ENCODE measurements around the gene ASCC2.
"Not testable (repeated sequence)": the region's sequence is repeated elsewhere in the genome, so short reads cannot be mapped to it uniquely, and the experiment has no call there.

ASCC2 gene, protein sequence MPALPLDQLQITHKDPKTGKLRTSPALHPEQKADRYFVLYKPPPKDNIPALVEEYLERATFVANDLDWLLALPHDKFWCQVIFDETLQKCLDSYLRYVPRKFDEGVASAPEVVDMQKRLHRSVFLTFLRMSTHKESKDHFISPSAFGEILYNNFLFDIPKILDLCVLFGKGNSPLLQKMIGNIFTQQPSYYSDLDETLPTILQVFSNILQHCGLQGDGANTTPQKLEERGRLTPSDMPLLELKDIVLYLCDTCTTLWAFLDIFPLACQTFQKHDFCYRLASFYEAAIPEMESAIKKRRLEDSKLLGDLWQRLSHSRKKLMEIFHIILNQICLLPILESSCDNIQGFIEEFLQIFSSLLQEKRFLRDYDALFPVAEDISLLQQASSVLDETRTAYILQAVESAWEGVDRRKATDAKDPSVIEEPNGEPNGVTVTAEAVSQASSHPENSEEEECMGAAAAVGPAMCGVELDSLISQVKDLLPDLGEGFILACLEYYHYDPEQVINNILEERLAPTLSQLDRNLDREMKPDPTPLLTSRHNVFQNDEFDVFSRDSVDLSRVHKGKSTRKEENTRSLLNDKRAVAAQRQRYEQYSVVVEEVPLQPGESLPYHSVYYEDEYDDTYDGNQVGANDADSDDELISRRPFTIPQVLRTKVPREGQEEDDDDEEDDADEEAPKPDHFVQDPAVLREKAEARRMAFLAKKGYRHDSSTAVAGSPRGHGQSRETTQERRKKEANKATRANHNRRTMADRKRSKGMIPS

DNA sequence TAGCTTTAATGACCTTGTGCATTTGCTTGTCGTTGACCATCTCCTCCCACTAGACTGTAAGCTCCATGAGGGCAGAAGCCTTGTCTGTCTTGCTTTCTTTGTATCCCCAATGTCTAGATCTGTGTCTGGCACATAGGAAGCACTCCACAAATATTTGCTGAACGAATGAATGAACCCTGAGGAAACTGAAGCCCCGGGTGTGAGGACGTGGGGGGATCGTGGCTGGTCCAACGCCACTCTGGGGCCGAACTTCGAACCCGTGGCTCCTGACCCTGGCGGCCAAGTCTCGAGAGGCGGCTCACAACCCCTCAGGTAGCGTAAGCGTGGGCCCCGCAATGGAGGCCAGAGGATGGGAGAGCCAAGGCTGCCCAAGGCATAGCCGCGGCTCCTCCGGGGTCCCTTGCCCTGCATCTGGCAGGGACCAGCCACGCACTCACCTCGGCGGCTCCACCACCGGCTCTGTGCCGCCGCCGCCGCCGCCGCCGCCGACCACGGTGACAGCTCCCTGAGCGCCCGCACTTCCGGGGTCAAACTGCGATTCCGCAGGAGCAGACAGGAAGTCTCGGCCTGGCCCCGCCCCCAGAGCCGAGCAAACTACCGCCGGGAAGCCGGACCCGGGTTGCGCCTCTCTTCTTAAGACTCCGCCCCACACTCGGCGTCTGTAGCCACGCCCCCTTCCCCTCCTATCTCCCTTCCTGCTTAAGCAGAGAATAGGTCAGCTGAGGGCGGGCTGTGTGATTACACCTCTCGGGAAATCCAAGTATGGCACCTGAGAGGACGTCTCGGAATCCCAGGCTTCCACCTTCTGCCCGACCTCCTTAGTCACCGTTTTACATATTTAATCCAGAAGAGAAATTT is at the start of gene ASCC2:
TSS of gene ASCC2 (minus strand) at position 534 of the 858 bp plus-strand sequence. CDS start 5,949 bp downstream, outside the sequence.
- DNase-seq: peak; percentile 90

DNA sequence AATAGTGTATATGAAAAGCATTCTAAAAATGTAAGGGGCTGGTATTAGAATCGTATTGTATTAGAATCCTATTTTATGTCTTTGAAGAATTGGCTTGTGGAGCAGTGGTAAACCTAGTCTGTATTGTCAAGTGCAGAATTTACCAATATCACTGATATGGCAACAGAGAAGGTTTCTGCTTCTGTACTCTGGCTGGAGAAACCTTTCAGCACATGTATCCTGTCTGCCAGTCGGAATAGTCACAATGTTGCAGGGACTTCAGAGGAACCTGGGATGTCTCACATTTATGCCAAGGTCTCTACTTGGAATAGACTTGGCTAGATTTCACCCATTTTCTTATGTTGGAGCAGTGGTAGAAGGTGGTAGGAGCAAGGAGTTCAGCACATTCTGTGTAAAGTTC is 49.3 kb upstream of the ASCC2 start:
- DNase-seq: no peak

GRCh38 chr22:29886596-29886995 is 48.5 kb upstream of the ASCC2 start:
- DNase-seq: no peak

- DNase-seq: no peak
Observed at GRCh38 chr22:29885610-29886009, 47.5 kb upstream of the ASCC2 start.

- no peak for DNase-seq
Observed at GRCh38 chr22:29883775-29884097, 45.7 kb upstream of the ASCC2 start.

DNA sequence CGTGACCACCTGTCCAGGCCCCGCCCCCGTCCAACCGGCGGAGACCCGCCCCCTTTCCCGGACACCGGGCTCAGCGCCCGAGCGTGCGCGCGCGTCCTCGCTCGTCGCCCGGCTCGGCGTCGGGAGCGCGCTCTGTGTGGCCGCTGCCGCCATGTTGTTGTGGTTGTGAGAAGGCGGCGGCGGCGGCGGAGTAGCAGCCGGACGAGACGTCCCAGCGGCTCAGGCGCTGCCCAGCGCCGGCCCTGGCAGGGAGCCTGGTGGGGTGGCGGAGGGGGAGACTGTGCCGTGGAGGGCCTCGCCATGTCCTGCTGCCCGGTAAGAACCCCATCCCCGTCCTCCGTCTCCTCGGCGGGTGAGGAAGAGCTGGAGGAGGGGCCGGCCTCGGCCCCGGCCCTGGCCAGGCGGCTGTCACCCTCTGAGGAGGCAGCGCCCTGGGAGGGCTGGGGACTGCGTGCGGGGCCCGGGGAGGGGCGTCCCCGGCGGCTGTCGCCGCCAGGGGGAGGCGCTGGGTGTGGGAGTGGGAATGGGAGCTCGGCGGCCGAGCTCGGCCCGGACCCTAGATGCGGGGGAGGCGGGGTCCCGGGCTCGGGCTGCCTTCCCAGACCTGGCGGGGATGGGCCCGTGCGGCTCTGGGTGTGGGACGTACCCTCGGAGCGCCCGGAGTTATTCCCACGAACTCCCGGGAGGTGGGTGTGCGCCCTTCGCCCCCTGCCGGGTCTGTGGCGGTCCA is 45.1 kb upstream of the ASCC2 start, which contains the start of gene MTMR3:
TSS of gene MTMR3 (plus strand) at position 130 of the 730 bp plus-strand sequence. CDS start 87,886 bp downstream, outside the sequence.
- DNase-seq: peak; percentile 62

GRCh38 chr22:29882716-29883044 is 44.6 kb upstream of the ASCC2 start:
- DNase-seq: no peak

- DNase-seq: no peak
Observed at GRCh38 chr22:29879753-29880152, 41.7 kb upstream of the ASCC2 start.

DNA sequence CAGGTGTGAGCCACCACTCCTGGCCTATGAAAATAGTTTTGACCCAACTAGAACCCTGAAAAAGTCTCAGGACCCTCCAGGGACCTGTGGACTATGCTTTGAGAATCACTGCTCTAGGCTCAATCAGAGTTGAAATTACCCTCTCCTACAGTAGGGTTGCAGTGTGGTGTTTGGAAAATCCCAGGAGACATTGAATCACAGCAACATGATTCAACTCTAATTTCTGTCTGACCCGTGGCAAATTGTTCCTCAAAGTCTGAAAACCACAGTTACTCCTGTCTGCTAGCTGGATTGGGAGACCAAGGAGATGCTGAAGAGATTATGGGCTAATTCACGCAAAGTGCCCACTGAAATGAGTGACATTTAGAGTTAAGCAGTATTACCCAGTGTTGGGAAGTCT is 39.5 kb upstream of the ASCC2 start:
- no peak for DNase-seq

GRCh38 chr22:29873943-29874342 is 35.9 kb upstream of the ASCC2 start:
- no peak for DNase-seq

DNA sequence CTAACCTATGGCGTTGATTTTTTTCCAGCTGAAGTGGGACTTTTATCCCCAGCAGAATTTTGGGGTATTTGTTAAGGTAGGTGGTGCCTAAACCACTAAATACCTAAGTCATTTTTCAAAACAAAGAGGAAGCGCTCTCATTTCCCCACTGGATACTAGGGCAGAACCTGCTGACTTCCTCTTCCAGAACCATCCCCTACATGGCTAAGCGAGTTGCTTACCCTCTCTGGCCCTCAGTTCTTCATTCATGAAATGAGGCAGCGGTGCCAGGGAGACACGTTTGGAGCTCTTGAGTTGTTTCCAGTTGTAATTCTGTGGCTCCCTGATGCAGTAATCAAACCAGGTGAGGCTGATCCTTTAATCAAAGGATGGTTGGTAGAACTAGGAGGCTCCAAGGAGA is 34.9 kb upstream of the ASCC2 start:
- DNase-seq: no peak

DNA sequence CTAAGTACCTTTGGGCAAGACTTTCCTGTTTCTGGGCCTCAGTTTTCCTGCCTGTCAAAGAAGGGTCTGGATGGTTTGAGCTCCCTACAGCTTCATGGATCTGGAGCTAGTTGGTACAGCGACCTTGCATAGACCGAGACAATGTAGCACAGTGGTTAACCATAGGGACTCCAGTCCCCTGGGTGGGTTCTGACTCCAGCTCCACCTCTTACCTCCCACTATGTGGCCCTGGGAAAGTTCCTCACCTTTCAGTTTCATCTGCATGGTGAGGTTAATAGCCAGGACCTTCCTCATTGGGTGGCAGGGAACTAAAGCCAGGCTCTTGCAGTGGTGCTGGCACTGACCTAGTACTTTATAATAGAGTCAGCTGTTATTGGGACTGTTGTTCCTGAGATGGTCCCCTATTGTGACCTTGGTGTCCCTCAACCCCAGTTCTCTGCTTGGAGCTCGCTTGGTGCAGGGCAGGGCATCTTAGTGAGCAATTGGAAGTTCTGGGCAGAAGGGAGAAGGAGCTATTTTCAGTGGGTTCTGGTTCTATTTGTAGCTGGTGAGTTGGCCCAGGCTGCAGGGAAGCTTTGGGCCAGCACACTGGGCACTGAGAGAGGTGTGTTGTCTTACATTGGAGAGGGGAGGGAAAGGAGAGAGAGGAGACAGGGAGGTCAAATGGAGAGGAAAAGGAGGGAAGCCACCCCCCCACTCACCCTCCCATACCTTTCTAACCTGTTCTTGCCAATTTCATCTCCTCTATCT is 34.2 kb upstream of the ASCC2 start:
- DNase-seq: no peak

GRCh38 chr22:29871684-29872083 is 33.6 kb upstream of the ASCC2 start:
- peak; percentile 21 for DNase-seq

DNA sequence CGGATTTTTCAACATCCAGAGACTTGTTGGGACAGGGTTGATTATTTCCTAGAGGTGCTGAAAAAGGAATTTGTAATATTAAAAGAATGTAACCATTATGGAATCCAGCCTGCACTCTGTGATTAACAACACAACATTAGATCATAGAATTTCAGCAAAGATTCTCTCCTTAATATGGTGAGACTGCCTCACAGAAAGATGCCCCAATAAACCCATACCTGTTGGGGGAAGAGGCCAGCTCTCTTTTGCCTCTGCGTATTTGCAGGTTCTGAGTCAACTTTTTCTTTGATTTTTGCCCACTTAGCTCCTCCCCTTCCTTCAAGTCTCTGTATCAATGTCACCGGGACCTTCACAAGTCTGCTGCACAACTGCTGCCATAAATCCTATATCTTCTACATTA is 32.5 kb upstream of the ASCC2 start:
- DNase-seq: no peak

GRCh38 chr22:29867851-29868250 is 29.8 kb upstream of the ASCC2 start:
- no peak for DNase-seq

DNA sequence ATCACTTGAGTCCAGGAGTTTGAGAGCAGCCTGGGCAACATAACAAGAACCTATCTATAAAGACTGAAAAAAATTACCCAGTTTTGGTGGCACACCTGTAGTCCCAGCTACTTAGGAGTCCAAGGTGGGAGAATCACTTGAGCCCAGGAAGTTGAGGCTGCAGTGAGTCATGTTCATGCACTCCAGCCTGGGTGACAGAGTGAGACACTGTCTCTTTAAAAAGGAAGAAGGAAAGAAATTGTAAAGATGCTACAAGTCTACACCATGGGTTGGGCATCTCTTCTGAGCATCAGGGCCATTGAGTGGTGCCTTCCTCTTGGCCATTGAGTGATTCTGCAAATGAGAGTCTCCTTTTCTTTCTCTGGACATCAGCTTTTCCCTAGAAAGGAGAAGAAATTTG is 29.2 kb upstream of the ASCC2 start:
- no peak for DNase-seq

DNA sequence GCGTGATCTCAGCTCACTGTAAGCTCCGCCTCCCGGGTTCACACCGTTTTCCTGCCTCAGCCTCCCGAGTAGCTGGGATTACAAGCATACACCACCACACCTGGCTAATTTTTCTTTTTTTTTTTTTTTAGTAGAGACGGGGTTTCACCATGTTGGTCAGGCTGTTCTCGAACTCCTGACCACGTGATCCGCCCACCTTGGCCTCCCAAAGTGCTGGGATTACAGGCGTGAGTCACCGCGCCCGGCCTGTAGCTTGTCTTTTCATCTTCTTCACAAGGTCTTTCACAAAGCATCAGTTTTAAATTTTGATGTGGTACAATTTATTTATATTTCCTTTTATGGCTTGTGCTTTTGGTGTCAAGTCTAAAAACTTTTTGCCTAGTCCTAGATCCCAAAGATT is 27.5 kb upstream of the ASCC2 start:
- not testable (repeated sequence) for DNase-seq

DNA sequence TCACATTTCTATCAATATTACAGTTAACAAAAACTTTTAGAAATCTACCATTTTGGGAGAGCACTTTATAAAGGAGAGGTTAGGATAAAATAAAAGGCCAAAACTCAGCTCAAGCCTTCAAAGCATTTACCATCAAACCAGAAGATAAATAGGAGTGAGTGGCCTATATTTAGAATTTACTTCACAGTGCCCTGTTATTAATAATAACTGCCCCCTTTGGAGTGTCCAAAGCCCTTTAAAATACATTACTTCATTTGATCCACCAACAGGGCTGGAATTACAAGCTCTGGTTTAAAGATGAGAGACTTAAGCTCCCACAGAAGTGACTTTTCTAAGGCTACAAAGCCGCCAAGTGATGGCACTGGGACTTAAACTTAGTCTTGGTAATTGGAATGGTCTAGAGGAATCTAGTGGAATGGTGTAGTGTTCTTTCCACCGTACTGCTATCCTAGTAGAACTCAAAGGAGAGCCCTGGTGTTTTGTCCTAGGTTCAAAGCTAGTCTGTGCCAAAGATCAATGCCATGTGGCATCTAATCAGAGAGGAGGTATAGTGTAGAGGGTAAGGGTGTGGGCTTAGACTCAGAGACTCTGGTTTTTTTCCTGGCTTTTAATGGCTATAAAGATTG is 23.7 kb upstream of the ASCC2 start:
- no peak for DNase-seq

GRCh38 chr22:29860006-29860766 is 22.1 kb upstream of the ASCC2 start:
- no peak for DNase-seq

DNA sequence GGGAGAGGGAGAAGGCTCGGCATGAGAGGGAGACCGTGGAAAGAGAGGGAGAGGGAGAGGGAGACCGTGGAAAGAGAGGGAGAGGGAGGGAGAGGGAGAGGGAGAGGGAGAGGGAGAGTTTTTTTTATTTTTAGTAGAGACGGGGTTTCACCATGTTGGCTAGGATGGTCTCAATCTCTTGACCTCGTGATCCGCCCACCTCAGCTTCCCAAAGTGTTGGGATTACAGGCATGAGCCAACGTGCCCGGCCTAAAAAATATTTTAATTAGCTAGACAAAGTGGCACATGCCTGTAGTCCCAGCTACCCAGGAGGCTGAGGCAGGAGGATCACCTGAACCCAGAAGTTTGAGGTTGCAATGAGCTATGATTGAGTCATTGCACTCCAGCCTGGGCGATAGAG is 21.0 kb upstream of the ASCC2 start:
- not testable (repeated sequence) for DNase-seq

DNA sequence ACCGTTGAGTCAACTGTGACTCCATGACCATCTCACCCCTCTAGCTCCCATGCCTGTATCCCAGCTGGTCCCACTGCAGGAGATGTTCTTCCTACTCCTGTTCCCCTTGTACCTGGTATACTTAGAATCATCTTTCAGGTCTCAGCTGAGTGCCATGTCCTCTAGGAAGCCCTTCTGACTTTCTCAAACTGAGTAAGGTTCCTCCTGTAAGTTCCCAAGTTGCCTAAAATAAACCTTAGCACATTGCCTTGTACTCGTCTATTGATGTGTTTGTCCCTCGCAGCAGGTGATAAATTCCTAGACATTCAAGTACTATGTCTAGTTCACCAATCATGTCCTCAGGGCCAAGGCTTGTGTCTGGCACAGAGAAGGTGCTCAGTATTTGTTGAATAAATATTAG is 18.4 kb upstream of the ASCC2 start:
- DNase-seq: no peak
